Hematopoietic multipotent progenitor cell treated with erythropoietin and hydrocortisone succinate and interleukin-3 and kit ligand, for 8 days (in vitro differentiated cells): Measurements from ENCODE around the gene SLC26A8.
A peak's percentile ranks its signal among the peaks of the same experiment; 100 is the strongest.
"Not testable (repeated sequence)": the region's sequence is repeated elsewhere in the genome, so short reads cannot be mapped to it uniquely, and the experiment has no call there.

Experiments
- DNase-seq: peaks from one replicate; pipeline ENCODE4 v3.0.0-alpha.2; 2015

The SLC26A8 gene

DNA sequence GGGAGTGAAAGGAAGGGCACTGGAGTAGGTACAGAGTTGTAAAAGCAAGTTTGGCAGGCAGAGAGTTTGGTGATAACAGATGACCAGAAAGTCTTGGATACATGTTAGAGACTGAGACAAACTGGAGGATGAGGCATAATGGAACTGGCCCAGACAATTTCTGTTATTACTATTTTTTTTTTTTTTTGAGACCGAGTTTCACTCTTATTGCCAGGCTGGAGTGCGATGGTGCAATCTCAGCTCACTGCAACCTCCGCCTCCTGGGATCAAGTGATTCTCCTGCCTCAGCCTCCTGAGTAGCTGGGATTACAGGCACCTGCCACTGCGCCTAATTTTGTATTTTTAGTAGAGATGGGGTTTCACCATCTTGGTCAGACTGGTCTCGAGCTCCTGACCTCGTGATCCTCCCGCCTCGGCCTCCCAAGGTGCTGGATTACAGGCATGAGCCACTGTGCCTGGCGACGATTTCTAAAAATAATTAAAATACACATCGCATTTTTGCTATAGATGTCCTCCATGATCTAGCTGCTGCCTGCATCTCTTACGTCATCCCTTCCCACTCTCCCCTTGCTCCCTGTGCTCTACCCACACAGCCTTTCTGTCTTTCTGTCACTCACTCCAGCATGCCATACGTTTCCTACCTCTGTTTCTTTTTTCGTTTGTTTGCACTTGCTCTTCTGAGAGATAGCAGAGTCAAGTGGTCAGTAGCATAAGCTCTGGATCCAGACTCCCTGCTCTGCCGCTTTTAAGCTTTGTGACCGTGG, 26.7 kb upstream of the SLC26A8 start:
- no peak for DNase-seq

DNA sequence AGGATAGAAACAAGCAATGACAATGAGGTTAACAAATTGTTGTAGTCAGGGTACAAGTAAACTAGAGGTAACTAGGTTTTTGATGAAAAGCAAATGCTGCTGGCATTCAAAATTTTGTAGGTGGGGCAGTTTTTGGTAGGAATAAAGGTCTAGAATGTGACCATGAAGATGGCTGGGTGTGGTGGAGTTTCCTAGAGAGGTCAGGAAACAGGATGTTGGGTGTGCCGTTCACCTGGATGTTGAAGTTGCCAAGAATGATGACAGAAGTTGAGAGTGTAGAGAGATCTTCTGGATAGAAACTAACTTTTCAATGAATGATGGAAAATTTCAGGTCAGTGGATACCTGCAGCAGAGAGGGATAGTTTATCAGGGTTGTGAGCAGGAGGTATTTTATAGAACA, 25.9 kb upstream of the SLC26A8 start:
- DNase-seq = no peak

DNA sequence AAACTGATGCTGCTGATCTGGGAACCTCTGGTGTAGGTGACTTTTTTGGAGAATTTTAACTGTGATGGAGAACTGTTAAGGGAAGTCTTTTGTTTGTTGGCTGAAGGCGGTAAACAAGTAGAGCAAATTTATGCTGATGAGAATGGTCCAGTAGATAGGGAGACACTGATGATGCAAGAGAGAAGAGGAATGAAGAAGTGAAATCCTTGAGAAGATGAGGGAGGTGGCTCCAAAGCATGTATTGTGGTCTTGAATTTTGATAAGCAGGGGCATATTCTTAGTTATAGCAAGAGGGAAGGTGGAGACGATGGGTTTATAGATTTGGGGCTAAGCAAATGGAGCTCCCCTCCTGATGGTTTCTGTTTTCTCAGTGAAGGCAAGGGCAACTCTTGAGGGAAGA, 25.1 kb upstream of the SLC26A8 start:
- DNase-seq = no peak

DNA sequence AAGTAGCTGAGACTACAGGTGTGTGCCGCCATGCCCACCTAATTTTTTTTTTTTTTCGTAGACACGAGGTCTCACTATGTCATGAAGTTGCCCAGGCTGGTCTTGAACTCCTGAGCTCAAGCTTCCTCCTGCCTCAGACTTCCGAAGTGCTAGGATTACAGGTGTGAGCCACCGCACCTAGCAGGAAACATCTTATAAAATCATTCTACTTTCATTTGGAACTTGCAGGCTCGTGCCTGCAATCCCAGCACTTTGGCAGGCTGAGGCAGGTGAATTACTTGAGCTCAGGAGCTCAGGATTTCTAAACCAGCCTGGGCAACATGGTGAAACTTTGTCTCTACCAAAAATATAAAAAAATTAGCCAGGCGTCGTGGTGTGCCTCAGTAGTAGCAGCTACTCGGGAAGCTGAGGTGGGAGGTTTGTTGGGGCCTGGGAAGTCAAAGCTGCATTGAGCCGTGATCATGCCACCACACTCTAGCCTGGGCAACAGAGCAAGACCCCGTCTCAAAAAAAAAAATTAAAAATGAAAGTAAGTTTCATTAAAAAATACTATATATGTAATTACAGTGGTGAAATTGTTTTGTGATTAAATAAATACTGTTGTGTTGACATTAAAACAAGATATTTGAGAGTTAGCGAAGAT, 18.3 kb upstream of the SLC26A8 start:
- no peak for DNase-seq

DNA sequence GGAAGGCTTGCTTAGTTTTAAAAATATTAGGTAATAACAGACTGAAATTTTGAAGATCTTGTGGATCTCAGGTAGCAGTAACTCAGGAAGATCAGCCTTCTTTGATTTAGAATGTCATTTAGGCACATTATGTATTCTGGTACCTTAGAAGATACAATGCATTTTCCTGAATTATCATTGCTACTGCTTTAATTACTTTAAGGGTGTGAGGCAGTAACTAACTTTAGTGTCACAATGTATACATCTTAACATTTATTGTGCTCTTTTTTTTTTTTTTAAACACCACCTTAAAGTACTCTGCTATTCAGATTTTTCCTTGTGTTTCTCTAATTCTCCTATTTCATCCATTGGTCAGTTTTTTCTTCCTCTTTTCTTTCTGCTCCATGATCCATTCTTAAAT, 16.5 kb upstream of the SLC26A8 start:
- DNase-seq = no peak

DNA sequence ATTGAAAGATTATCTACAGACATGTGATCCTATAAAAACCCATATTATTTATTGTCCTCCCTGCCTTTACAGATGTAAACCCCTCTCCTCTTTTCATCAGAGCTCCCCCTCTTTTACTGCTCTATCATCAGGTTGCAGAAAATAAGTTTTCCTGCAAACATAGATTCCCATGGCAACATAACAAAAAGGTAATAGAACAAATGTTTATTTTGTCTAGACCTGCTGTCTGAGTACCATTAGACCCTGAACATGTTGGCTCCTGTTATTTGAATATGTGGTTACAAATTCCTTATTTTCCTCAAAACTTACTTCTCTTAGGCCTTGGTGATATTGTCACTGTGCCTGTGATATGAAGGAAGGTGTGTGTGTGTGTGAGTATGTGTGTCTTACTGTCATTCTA, 14.7 kb upstream of the SLC26A8 start:
- DNase-seq = no peak

DNA sequence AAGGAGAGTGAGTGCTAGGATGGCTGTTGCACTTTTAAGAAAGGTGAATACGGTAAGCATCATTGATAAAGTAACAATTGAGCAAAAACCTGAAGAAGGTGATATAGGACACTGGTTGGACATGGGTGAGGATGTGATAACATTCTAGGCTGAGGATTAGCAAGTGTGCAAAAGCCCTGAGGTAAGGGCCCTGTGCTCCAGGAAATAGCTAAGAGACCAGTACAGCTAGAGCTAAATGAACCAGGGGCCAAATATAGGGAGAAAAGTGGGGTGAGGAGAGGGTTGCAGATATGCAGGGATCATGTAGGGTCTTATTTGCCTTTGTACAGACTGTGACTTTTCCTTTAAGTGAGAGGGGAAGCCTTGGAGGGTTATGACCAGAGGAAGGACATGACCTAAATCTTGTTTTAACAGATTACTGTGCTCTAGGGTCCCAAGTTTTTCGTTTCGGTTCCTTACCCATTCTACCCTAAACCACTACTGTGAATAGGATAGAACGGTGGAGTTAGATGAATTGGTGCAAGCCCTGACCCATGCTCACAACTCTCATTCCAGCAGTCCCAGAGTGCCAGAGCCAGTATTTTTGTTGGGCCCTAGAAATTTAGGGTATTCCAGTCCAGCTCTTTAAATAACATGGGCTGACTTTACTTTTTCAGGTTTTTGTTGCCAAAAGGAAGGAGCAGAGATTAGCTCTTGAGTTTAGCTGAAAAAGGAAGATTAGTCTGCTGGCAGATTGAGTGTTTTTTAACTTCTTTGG, 13.9 kb upstream of the SLC26A8 start:
- no peak for DNase-seq

DNA sequence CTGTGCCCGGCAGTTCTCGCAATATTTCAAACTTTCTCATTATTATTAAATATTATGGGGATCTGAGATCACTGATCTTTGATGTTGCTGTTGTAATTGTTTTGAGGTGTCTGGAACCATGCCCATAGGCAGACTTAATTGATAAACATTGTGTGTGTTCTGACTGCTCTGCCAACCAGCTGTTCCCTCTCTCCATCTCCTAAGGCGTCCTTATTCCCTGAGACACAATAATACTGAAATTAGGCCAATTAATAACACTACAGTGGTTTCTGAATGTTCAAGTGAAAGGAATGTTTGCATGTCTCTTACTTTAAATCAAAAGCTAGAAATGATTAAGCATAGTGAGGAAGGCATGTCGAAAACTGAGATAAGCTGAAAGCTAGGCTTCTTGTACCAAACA, 10.8 kb upstream of the SLC26A8 start:
- DNase-seq = peak; percentile 39

DNA sequence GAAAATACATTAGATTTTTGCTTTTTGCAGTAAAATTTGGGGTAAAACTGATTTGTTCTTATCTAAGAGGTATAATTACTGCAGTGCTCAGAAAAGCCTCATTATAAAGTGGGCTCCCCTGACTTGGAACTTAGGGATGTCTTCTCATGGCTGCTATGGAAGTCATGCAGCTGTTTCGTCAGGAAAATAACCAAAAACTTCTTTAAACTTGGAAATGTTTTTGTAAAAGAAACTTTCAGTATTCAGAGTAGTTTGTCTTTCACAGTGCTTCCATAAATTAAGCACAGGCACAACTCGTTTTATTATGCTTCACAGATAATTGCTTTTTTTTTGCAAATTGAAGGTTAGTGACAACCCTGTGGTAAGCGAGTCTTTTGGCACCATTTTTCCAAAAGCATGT, 10.0 kb upstream of the SLC26A8 start:
- DNase-seq = no peak

DNA sequence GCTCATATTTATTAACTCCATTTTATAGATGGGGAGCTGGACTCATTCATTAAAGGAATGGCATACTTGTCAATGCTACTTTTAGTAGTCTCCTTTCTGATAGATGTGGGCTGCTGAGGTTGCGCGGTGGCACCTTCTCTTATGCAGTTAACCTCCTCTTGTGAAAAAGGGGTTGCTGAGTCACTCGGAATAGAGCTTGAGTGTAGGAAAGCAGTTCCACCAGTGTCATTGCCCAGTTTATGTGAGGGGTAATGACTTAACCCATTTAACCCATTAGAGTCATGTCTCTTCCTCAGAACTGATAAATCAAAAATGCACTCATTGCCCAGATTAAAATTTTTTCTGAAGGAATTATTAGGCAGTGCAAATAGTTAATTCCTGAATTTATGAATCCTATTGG, 9.5 kb upstream of the SLC26A8 start:
- no peak for DNase-seq

DNA sequence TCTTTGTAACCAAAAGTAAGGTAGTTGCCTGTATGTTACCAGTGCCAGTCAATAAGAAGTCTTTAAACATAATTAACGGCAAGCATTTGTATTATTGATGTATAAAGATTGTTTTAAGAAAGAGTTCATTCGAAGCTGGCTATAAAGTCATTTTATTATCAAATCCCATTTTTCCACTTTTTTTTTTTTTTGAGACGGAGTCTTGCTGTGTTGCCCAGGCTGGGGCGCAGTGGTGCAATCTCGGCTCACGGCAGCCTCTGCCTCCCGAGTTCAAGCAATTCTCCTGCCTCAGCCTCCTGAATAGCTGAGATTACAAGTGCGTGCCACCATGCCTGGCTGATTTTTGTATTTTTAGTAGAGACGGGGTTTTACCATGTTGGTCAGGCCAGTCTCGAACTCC, 8.7 kb upstream of the SLC26A8 start:
- not testable (repeated sequence) for DNase-seq

DNA sequence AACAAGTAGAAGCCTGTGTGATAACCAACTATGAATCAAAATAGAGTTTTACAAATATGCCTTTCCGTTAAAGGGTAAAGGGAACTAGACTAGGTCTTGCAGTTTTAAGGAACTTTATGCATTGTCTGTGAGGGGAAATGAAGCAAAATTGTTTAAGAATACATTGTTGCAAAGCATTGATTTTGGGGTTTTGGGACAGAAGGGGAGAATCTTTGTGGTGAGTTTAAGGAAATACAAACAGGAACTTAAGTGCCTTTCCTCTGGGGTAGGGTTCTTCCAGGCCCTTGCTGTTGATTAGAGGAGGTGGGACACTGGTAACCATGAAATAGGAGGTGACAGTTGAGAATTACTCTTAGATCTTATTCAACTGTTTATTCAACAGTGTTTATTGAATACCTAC, 7.8 kb upstream of the SLC26A8 start:
- no peak for DNase-seq

DNA sequence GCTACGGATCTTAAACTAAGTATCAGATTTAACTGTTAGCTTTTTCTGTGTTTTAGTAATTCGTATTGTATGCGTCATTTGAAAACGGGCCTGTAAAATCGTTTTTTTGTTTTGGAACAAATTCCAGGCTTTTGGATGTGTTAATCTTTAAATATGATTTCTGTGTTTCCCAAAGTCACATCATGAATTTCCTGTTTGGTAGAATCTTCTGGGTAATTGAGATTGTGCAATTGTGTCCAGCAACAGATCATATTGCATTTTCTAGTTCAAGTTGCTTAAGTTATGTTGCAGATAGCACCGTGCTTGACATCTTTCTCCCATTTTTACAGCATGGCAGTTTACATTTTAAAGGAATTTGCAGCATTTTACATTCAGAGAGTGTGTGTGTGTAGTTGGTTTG, 5.0 kb upstream of the SLC26A8 start:
- peak; percentile 44 for DNase-seq

DNA sequence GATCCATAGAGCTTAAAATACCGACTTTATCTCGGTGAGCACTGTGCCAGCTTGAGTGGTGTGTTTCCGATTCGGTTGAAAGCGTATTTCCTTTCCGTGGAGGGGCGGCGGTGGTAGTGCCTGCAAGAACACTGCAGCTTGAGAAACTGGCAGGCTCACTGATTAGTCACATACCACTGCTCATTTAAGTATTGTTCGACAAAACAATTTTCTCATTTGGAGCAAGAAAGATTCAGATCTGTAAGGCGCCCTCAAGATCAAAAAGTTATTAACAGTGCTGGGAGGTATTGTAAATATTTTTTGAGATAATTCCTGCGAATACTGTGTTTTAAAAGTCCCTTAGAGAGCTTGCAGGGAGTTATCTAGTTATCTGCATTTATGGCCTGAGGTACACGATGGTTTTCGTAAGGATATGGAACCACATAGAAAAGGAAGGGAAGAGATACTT, 4.5 kb upstream of the SLC26A8 start:
- peak; percentile 90 for DNase-seq

DNA sequence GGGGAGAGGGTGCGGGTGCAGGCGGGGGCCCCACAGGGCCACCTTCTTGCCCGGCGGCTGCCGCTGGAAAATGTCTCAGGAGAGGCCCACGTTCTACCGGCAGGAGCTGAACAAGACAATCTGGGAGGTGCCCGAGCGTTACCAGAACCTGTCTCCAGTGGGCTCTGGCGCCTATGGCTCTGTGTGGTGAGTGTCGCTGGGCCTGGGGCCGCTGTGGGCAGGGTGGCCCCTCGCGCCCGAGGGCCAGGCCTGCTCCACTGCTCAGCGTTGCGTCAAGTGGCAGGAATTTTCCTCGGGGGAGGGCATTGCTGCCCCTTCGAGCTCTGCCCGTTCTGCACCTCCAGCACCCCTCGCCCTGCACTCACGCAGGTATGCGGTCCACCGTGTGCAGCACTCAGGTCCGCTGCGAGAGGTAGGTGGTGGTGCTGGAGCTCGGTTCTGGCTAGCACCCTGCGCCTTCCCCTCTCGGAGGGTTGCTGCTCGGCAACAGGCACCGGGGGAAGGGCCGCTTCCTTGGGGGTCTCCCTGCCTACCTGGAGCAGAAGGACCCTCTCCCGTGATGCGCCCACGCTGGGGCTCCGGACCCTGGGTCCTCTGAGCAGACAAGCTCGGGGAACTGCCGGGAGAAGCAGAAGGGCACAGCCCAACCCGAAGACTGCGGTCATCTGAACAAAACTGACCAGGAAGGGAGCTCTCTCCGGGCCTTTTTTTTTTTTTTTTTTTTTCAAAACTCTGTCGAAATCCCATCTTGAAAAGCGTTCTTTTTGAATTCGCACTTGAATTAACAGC, 3.8 kb upstream of the SLC26A8 start:
- peak; percentile 48 for DNase-seq

DNA sequence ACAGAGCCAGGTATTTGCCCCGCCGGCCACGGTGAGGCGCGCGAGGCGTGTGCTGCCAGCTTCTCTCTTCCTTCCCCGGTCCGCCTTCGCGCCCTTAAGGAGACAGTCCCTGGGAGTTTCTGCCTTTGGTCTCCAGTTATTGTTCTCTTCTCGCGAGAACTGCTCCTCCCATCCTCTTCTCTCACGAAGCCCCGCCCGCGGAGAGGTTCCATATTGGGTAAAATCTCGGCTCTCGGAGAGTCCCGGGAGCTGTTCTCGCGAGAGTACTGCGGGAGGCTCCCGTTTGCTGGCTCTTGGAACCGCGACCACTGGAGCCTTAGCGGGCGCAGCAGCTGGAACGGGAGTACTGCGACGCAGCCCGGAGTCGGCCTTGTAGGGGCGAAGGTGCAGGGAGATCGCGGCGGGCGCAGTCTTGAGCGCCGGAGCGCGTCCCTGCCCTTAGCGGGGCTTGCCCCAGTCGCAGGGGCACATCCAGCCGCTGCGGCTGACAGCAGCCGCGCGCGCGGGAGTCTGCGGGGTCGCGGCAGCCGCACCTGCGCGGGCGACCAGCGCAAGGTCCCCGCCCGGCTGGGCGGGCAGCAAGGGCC, 3.2 kb upstream of the SLC26A8 start, which contains the start of gene MAPK14:
TSS of gene MAPK14 (plus strand) at position 308 of the 587 bp plus-strand sequence. CDS start 350 bp downstream, outside the sequence.
- peak; percentile 100 for DNase-seq

DNA sequence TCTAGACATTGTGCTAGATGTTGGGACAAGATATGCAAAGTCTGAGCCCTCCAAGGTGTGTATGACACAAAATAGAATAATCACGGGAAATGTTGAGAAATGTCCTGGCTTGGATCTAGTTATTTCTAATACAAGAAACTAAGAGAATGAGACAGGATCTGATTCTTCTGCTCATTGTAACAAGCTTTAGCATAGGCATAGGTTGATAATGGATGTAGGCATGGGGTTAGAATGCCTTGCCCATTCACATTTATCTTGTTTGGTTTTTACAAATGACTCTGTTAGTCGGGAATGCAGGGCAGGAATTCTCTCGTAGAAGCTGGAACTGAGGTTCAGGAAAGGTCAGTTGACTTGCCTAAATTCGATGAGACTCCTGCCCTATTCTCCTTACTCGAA, 1.5 kb upstream of the SLC26A8 start:
- DNase-seq = no peak

DNA sequence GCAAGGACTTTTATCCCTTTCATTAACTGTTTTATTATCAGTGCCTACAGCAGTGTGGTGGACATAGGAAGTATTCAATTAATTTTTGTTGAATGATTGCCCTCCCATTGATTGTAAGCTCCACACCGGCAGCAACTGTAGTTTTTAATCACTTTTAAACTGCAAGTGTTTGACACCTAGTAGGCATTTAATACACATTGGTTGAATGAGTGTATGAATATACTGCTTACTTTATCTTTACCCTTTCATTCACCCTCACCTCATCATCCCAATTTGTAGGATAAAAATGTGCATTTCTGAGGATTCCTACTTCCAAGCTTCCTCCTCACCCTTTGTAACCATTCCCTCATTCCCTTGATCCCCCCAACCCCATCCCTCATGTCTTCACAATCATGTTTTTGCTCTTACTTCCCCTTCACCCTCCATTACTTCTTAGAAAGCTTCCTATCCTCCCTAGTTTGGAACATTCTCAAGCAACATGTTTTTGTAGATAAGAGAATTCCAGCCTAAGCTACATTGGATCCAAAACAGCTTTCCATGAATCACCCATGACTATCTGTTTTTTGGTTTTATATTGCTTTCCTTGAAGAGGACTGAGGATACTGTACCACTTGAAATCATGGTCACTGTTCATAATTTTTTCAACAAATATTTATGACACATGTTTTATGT, 955 bp upstream of the SLC26A8 start:
- peak; percentile 52 for DNase-seq

DNA sequence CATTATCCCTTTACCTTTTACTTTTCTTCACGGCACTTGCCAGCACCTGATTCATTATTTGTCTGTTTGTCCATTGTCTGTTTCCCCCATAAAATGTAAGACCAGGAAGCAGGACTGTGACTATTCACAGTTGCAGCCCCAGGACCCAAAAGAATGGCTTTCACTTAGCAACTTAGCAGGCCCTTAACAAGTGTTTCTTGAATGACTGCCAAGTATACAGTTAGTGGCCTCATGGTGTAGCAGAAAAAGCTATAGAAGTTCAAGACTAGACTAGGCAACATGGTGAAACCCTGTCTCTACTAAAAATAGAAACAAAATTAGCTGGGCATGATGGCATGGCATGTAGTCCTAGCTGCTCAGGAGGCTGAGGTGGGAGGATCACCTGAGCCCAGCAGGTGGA, 4.3 kb downstream of the SLC26A8 start:
- no peak for DNase-seq

DNA sequence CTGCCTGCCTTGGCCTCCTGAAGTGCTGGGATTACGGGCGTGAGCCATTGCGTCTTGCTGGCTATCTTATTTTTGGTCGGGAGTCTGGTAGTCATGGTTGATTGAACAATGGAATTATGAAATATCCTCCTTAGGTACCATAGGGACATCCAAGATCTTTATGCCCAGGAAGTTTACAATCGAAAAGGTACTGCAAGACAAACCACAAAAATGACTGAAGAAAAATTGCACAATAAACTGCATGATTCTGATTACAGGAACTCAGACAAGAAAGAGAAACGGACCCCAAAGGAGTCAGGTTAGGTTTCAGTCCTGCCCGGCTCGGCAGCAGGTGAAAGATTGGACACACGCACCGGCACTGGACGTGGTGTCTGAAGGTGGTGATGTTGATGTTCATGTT, 5.3 kb downstream of the SLC26A8 start:
- no peak for DNase-seq

DNA sequence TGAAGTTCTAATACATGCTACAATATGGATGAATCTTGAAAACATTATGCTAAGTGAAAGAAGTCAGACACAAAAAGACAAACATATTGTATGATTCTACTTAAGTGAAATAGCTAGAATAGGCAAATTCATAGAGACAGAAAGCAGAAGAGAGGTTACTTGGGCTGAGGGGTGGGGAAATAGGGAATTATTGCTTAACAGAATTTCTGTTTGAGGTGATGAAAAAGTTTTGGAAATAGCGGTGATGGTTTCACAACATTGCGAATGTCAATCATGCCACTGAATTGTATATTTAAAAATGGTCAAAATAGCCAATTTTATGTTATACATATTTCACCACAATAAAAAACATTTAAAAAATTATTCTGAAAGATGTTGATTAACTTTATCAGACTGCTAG, 6.1 kb downstream of the SLC26A8 start:
- no peak for DNase-seq

DNA sequence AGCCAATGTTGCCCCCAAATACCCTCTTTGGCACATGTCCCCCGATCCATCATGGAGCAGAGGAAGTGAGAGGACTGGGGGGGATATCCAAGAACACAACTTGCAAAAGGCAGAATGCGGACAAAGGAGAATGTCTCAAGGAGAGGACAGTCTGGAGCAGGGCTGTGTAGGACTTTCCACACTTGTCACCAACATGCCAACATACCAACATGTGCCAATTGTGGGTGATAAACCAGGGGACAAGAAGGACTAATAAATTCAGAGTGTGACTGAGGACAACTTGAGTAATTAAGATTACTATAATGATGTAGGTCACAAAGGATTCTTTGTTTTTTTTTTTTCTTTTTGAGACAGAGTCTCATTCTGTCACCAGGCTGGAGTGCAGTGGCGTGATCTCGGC, 8.8 kb downstream of the SLC26A8 start:
- no peak for DNase-seq
